ENCODE data around the gene TNFRSF14.

TNFRSF14 gene

GRCh38 chr1:2537784-2538115, 18.4 kb upstream of the TNFRSF14 start:
- no peak for TF ChIP-seq CTCF (conservative IDR thresholded peaks at IDR 0.05; ENCODE audit: control insufficient read depth, insufficient read depth, low read depth, low read length)
- no peak for DNase-seq (ENCODE audit: low read depth)
- no peak overlapping the region for H3K4me3 ChIP-seq (ENCODE audit: control insufficient read depth, low read depth, low read length)

GRCh38 chr1:2538376-2538775, 17.8 kb upstream of the TNFRSF14 start:
- H3K4me3 ChIP-seq (ENCODE audit: control insufficient read depth, low read depth, low read length), result no peak overlapping the region
- DNase-seq (ENCODE audit: low read depth), result no peak
- no peak for TF ChIP-seq CTCF (conservative IDR thresholded peaks at IDR 0.05; ENCODE audit: control insufficient read depth, insufficient read depth, low read depth, low read length)

GRCh38 chr1:2538872-2539271, 17.3 kb upstream of the TNFRSF14 start:
- no peak for DNase-seq (ENCODE audit: low read depth)
- TF ChIP-seq CTCF (conservative IDR thresholded peaks at IDR 0.05; ENCODE audit: control insufficient read depth, insufficient read depth, low read depth, low read length), result no peak
- no peak overlapping the region for H3K4me3 ChIP-seq (ENCODE audit: control insufficient read depth, low read depth, low read length)

GRCh38 chr1:2539312-2539907, 16.8 kb upstream of the TNFRSF14 start:
- TF ChIP-seq CTCF (conservative IDR thresholded peaks at IDR 0.05; ENCODE audit: control insufficient read depth, insufficient read depth, low read depth, low read length), result no peak
- no peak for DNase-seq (ENCODE audit: low read depth)
- H3K4me3 ChIP-seq (ENCODE audit: control insufficient read depth, low read depth, low read length), result no peak overlapping the region

GRCh38 chr1:2540816-2541492, 15.2 kb upstream of the TNFRSF14 start:
- H3K4me3 ChIP-seq (ENCODE audit: control insufficient read depth, low read depth, low read length), result no peak overlapping the region
- DNase-seq (ENCODE audit: low read depth), result no peak
- TF ChIP-seq CTCF (conservative IDR thresholded peaks at IDR 0.05; ENCODE audit: control insufficient read depth, insufficient read depth, low read depth, low read length), result no peak

- no peak overlapping the region for H3K4me3 ChIP-seq (ENCODE audit: control insufficient read depth, low read depth, low read length)
- no peak for TF ChIP-seq CTCF (conservative IDR thresholded peaks at IDR 0.05; ENCODE audit: control insufficient read depth, insufficient read depth, low read depth, low read length)
- DNase-seq (ENCODE audit: low read depth), result no peak
Measured at GRCh38 chr1:2541619-2542245, 14.4 kb upstream of the TNFRSF14 start.

Data from fibroblast of mammary gland (primary cell).